Hematopoietic multipotent progenitor cell treated with erythropoietin and hydrocortisone succinate and interleukin-3 and kit ligand, for 17 days (in vitro differentiated cells): Measurements from ENCODE around the gene CEP19.

ENCODE experiments used
- DNase-seq: peaks from one replicate; pipeline ENCODE4 v3.0.0-alpha.2; 2015; ENCODE audit warnings: low spot score

Gene CEP19

GRCh38 chr3:196708467-196708866, 3.6 kb downstream of the CEP19 start:
- DNase-seq, result no peak

DNA sequence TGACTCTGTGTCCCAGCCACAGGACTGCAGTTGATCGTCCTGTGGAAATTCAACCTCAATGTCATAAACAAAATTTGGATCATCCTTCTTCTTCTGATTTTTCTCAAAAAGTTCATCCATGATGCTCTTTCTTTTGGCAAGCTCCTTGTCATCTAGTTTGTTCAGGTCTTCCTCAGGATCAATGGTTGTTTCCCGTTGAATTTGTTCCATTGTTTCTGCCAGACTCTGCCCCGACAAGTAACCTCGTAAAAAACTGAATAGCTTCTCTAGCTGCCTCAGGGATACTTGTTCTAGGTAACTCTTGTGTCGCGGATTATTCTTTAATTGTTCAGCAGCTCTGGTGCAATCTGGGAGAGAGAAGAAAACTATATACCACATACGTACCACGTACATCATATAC, 4.5 kb downstream of the CEP19 start:
- DNase-seq, result no peak

GRCh38 chr3:196706731-196707130, 5.3 kb downstream of the CEP19 start:
- no peak for DNase-seq

DNA sequence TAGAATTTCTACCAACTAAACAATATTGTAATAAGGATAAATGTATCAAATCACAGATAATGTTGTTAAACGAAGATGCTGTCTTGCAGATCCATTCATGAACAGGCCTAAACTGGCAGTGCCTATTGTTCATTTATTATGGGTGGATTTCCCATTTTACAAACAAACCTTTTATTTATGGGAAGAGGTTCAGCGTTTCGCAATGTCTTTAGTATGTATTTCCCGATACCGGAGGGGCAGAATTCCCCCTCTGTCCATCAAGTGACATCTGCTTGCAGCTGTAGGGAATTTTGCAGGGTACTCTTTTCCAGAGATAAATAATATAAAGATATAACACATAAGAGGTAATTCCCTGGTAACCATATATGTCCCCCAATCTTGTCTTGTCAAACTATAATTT, 5.7 kb downstream of the CEP19 start:
- no peak for DNase-seq

GRCh38 chr3:196700801-196701200, 11.2 kb downstream of the CEP19 start:
- no peak for DNase-seq

DNA sequence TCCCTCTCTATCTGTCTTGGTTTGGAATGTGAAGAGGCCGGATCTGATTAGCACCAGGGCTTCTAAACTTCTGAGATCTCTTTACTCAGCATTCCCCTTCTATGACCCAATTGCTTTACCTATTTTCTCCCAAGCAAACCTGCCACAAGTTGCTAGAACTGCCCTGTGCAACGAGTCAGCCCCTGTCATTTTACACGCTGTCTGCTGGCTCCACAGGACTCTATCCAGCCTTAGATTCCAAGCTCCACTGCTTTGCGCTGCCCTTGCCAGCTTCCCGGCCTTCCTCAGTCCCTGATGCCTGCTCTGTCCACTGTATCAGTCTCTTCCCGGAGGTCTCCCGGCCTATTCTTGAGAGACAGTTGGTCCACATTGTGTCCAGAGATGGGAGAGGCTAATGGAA, 12.3 kb downstream of the CEP19 start:
- DNase-seq, result no peak

DNA sequence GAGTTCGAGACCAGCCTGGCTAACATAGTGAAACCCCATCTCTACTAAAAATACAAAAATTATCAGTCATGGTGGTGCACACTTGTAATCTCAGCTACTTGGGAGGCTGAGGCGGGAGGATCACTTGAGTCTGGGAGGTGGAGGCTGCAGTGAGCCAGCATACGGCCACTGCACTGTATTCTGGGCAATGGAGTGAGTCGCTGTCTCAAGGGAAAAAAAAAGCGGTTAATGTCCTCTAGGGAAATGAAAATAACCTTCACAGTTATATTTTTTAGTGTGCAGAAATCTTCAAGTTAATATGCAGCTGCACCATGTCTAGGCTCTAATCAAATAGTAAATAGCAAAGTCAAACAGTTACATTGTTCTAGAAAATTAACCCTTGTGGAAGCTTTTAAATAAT, 14.8 kb downstream of the CEP19 start:
- DNase-seq, result no peak

GRCh38 chr3:196695849-196696226, 16.2 kb downstream of the CEP19 start:
- no peak for DNase-seq

DNA sequence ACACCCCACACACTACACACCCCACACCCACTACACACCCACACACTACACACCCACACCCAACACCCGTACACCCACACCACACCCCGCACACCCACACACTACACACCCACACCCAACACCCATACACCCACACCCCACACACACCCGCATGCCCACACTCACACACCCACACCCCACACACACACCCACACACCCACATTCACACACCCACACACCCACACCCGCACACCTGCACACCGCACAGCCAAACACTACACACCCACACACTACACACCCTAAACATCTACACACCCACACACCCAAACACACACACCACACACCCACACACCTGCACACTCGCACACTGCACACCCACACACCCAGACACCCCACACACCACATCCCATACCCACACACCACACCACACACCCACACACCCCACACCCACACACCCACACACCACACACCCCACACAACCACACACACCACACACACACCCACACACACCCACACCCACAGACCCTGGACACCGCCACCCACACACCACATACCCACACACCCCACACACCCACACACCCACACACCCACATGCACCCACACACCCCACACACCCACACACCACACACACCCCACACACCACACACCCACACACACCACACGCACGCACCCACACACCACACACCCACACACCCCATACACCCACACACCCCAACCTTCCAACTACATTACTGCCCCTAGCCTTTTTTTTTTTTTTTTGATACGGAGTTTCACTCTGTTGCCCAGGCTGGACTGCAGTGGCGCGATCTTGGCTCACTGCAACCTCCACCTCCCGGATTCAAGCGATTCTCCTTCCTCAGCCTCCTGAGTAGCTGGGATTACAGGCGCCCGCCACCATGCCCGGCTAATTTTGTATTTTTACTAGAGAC, 16.9 kb downstream of the CEP19 start:
- DNase-seq, result peak; percentile 18

- peak; percentile 23 for DNase-seq
These were observed 17.8 kb downstream of the CEP19 start for GRCh38 chr3:196694202-196694638.

DNA sequence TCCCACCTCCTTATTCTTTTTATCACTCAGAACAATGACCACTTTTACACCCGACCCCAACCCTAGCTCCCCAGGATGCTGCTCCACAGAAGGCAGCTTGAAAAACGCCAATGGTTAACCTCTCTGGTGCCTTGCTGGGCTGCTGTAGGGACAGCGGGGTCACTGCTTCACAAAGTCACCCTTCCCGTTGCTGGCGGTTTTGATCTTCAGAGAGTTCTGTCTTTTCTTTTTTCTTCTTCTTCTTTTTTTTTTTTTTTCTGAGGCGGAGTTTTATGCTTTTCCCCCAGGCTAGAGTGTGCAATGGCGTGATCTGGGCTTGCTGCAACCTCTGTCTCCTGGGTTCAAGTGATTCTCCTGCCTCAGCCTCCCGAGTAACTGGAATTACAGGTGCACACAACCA, 20.7 kb downstream of the CEP19 start:
- DNase-seq, result no peak

GRCh38 chr3:196689941-196690660, 21.9 kb downstream of the CEP19 start:
- no peak for DNase-seq

DNA sequence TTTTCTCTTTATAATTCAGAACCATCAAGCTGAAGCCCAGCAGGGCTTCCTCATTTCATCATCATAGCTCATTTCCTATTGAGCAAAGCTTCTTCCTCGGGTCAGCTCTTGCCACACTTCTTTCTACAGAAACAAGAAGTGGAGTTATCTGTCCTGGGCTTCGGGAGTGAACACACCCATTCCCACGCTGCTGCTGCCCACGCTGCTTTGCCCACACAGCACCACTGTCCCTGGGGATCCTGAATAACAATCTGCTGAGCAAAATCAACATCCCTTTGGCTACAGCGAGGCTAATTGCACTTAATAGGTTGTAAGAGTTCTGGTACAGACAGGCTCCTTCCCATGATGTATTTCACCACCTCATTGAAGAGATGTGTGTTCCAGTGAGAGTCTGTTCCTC, 23.7 kb downstream of the CEP19 start:
- DNase-seq, result no peak

DNA sequence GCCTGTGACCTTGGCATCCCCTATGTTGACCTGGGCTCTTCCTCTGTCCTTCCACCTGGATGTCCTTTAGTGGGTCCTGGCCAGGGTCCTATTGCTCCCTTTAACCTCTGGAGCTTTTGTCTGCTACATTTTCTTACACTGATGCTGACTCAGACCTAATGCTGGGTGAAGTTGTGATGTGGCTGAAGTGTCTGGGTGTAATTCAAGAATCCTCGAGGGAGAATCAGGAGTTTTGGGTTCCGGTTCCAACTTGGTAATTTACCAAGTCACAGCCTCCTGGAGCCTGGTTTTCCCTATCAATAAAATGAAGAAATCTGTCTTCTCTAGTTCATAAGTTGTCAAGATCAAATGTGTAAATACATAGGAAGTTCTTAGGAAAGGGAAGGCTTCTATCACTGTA, 25.6 kb downstream of the CEP19 start:
- DNase-seq, result no peak

- peak; percentile 78 for DNase-seq
These were observed 27.3 kb downstream of the CEP19 start for GRCh38 chr3:196684548-196685407.

DNA sequence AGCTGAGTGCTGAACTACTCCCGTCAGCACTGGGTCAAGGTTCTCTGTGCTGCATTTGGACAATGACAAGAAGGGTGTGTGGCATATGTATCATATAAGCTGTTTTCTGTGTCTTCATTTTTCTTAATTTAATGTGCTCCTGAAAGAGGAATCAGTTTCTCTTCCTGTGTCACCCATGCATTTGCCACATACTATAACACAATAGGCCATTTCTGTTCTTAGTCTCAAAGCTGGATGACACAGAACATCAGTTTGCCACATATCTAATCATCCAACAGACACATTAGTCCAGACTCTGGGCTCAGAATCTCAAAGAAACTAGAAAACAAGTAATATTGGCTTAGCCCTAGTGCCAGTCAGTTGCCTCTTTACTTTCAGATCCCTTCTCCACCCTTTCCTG, 34.1 kb downstream of the CEP19 start:
- no peak for DNase-seq

DNA sequence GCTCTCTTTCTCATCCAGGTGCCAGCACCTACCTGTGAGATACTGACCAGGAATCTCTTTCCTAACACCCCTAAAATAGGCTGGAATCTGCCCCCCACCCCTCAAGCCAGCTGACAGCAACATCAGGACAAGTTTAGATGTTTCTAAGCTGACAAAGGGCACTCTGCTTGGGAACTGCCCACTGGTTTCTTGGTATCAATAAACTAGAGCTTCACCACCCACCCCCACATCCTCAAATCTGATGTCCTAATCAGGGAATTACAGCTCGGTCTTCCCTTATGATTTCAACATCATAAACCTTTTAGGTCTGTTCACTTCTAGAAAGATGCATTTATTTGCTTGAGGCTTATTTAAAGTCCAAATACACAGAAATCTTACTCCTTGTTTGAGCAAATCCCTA, 34.7 kb downstream of the CEP19 start:
- no peak for DNase-seq

GRCh38 chr3:196673632-196674031, 38.4 kb downstream of the CEP19 start:
- DNase-seq, result no peak

DNA sequence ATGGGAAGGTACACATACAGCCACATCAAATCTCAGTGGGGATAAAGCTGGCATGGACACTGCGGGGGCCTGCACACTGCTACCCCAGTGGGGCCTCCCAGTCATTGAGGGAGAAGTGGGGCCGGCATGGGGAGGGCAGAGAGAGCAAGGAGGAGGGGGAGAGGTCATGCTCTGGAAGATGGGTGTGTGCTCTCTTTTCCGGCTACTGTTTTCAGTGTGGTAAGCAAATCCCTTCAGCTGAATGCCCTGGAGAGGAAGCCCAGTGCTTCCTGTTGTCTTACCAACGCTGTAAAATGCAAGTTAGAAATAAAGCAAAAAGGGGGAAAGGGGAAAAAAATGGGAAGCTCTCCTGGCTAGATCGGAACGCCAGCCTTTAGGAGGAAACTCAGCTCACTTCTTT, 41.7 kb downstream of the CEP19 start:
- no peak for DNase-seq

DNA sequence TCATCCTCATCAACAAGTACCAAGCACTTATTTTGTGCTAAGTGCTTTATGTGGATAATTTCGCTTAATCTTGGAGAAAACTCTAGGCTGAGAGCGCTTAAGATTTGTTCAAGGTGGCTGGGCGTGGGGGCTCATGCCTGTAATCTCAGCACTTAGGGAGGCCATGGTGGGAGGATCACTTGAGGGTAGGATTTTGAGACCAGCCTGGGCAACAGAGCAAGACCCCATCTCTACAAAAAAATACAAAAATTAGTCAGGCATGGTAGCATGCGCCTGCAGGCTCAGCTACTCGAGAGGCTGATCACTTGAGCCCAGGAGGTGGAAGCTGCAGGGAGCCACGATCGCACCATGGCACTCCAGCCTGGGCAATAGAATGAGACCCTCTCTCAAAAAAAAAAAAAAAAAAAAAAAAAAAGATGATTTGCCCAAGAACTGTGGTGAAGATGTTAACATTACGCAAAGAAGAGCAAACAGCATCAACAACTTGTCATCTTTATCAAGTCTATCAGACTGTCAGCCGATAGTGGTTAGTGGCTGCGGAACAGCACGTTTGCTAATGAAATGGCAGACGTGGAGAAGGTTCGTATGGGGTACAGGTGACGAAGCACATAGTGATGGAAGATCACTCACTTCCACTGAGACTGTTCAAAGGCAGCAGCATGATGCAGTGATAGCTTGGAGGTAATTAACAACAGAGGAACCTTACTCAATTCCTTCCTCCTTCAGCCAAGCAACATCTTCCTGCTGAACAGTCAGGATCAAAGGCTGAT, 44.8 kb downstream of the CEP19 start:
- DNase-seq, result no peak

GRCh38 chr3:196666001-196666867, 45.8 kb downstream of the CEP19 start:
- DNase-seq, result no peak
